ENCODE data around the gene CTTNBP2. TPM values are rescaled to one million over a fixed set of nuclear protein-coding genes. Genes with fewer than 3 reads are reported as not detected.

The CTTNBP2 gene
- total RNA-seq, 1 donor from 2014 or later: 25.5 TPM

DNA sequence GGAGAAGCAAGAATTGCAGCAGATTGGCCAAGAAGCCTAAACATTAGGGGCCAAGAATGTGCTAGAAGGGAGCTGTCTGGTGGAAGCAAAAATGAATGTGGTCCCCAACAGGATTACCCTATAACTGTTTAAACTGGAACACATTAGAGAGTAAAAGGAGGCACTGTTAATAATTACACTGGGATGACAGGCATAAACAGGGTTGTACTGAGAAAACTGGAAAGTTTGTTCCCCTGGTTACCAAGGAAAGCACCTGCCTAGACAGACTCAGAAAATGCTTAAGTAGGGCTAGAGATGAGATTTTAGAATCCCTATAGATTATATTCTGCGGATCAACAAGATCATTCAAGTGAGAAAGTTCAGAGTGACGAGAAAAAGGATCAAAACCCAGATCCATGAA is 100.8 kb downstream of the CTTNBP2 start:
- H3K4me3 ChIP-seq: no peak overlapping the region
- H3K79me2 ChIP-seq (ENCODE audit: low read depth): no peaks in the 10 kb centered on the region
- Mint-ChIP-seq H3K36me3 (peaks cover 2% of the 10 kb centered on the region), H3K4me1 (no peaks in the 10 kb centered on the region), H3K4me3 (no peak overlapping the region), H3K9me3 (no peaks in the 10 kb centered on the region), H3K27ac (no peak overlapping the region), H3K27me3 (ENCODE audit: insufficient read depth, low read depth) (no peaks in the 10 kb centered on the region)
- H3K36me3 ChIP-seq: no peaks in the 10 kb centered on the region
- no peak for DNase-seq (ENCODE audit: low spot score)
- no peaks in the 10 kb centered on the region for H3K4me1 ChIP-seq
- H3K27ac ChIP-seq: no peak overlapping the region
- TF ChIP-seq CTCF (IDR thresholded peaks at IDR 0.05) (no peak), EZH2 (IDR thresholded peaks at IDR 0.05) (no peak)
- no peaks in the 10 kb centered on the region for H3K9me3 ChIP-seq (ENCODE audit: low read depth)
- H2AFZ ChIP-seq (replicated peaks): no peak overlapping the region
- no peaks in the 10 kb centered on the region for H4K20me1 ChIP-seq (ENCODE audit: low read depth)
- H3K4me2 ChIP-seq: no peak overlapping the region
- no peaks in the 10 kb centered on the region for H3K27me3 ChIP-seq
- H3F3A ChIP-seq (ENCODE audit: low read depth): no peaks in the 10 kb centered on the region
- H3K9ac ChIP-seq: no peak overlapping the region

- Histone ChIP-seq H3F3A (ENCODE audit: low read depth) (no peaks in the 10 kb centered on the region), H3K4me2 (no peak overlapping the region), H4K20me1 (ENCODE audit: low read depth) (no peaks in the 10 kb centered on the region), H3K79me2 (ENCODE audit: low read depth) (no peaks in the 10 kb centered on the region), H3K27me3 (no peaks in the 10 kb centered on the region), H2AFZ (replicated peaks) (no peak overlapping the region), H3K36me3 (no peaks in the 10 kb centered on the region), H3K9ac (no peak overlapping the region), H3K4me1 (no peaks in the 10 kb centered on the region), H3K27ac (no peak overlapping the region), H3K4me3 (no peak overlapping the region), H3K9me3 (ENCODE audit: low read depth) (no peaks in the 10 kb centered on the region)
- TF ChIP-seq EZH2phosphoT487 (IDR thresholded peaks at IDR 0.05): no peak
- no peak for TF ChIP-seq EZH2 (IDR thresholded peaks at IDR 0.05)
- TF ChIP-seq CTCF (IDR thresholded peaks at IDR 0.05): no peak
- Mint-ChIP-seq H3K36me3 (peaks cover 2% of the 10 kb centered on the region), H3K27ac (no peak overlapping the region), H3K27me3 (ENCODE audit: insufficient read depth, low read depth) (no peaks in the 10 kb centered on the region), H3K4me1 (no peaks in the 10 kb centered on the region), H3K9me3 (no peaks in the 10 kb centered on the region), H3K4me3 (no peak overlapping the region)
- DNase-seq (ENCODE audit: low spot score): no peak
Observed at GRCh38 chr7:117771756-117772155, 101.5 kb downstream of the CTTNBP2 start.

GRCh38 chr7:117769085-117769484 is 104.2 kb downstream of the CTTNBP2 start:
- no peaks in the 10 kb centered on the region for H3K36me3 ChIP-seq
- Mint-ChIP-seq H3K27me3 (ENCODE audit: insufficient read depth, low read depth) (no peaks in the 10 kb centered on the region), H3K4me3 (no peak overlapping the region), H3K4me1 (no peaks in the 10 kb centered on the region), H3K9me3 (no peaks in the 10 kb centered on the region), H3K27ac (no peak overlapping the region), H3K36me3 (peaks cover 2% of the 10 kb centered on the region)
- H3K27me3 ChIP-seq: no peaks in the 10 kb centered on the region
- H3K9ac ChIP-seq: no peak overlapping the region
- no peaks in the 10 kb centered on the region for H3K79me2 ChIP-seq (ENCODE audit: low read depth)
- no peak overlapping the region for H3K4me3 ChIP-seq
- no peak overlapping the region for H3K4me2 ChIP-seq
- no peaks in the 10 kb centered on the region for H3K4me1 ChIP-seq
- H2AFZ ChIP-seq (replicated peaks): no peak overlapping the region
- no peak overlapping the region for H3K27ac ChIP-seq
- no peaks in the 10 kb centered on the region for H3F3A ChIP-seq (ENCODE audit: low read depth)
- TF ChIP-seq EZH2phosphoT487 (IDR thresholded peaks at IDR 0.05): no peak
- no peak for TF ChIP-seq EZH2 (IDR thresholded peaks at IDR 0.05)
- no peak for TF ChIP-seq CTCF (IDR thresholded peaks at IDR 0.05)
- H4K20me1 ChIP-seq (ENCODE audit: low read depth): no peaks in the 10 kb centered on the region
- no peaks in the 10 kb centered on the region for H3K9me3 ChIP-seq (ENCODE audit: low read depth)
- DNase-seq (ENCODE audit: low spot score): no peak

GRCh38 chr7:117767951-117768350 is 105.3 kb downstream of the CTTNBP2 start:
- Histone ChIP-seq H3K4me3 (no peak overlapping the region), H3K27ac (no peak overlapping the region), H3K4me1 (no peaks in the 10 kb centered on the region), H3K27me3 (no peaks in the 10 kb centered on the region), H3K4me2 (no peak overlapping the region), H2AFZ (replicated peaks) (no peak overlapping the region), H3F3A (ENCODE audit: low read depth) (no peaks in the 10 kb centered on the region), H4K20me1 (ENCODE audit: low read depth) (no peaks in the 10 kb centered on the region), H3K9ac (no peak overlapping the region), H3K9me3 (ENCODE audit: low read depth) (no peaks in the 10 kb centered on the region), H3K36me3 (no peaks in the 10 kb centered on the region), H3K79me2 (ENCODE audit: low read depth) (no peaks in the 10 kb centered on the region)
- H3K36me3 Mint-ChIP-seq: peaks cover 4% of the 10 kb centered on the region
- H3K4me3 Mint-ChIP-seq: no peak overlapping the region
- no peaks in the 10 kb centered on the region for H3K9me3 Mint-ChIP-seq
- no peak overlapping the region for H3K27ac Mint-ChIP-seq
- no peak for DNase-seq (ENCODE audit: low spot score)
- TF ChIP-seq CTCF (IDR thresholded peaks at IDR 0.05) (no peak), EZH2 (IDR thresholded peaks at IDR 0.05) (no peak), EZH2phosphoT487 (IDR thresholded peaks at IDR 0.05) (no peak)
- no peaks in the 10 kb centered on the region for H3K27me3 Mint-ChIP-seq (ENCODE audit: insufficient read depth, low read depth)
- no peaks in the 10 kb centered on the region for H3K4me1 Mint-ChIP-seq
